ENCODE measurements around the gene ZNF414. TPM values are rescaled to one million over a fixed set of nuclear protein-coding genes. Genes with fewer than 3 reads are reported as not detected.

ZNF414 gene
- total RNA-seq, 1 experiment from 2014 or later, result 3.8 TPM

- no peak overlapping the region for H3K4me3 ChIP-seq (ENCODE audit: low read length)
- H3K9ac ChIP-seq (ENCODE audit: low read length), result no peak overlapping the region
- H3K79me2 ChIP-seq (ENCODE audit: low read length), result no peaks in the 10 kb centered on the region
- H3K9me2 ChIP-seq (replicated peaks; ENCODE audit: insufficient read depth, low read length), result no peaks in the 10 kb centered on the region
- H3K27me3 ChIP-seq (ENCODE audit: low read length), result no peaks in the 10 kb centered on the region
- H3K4me2 ChIP-seq (ENCODE audit: low read depth, low read length, poor library complexity, severe bottlenecking), result no peak overlapping the region
- H3K27ac ChIP-seq (ENCODE audit: low read length), result no peak overlapping the region
- H3K9me3 ChIP-seq (ENCODE audit: low read length), result no peaks in the 10 kb centered on the region
- H2AFZ ChIP-seq (ENCODE audit: low read length), result no peak overlapping the region
- no peaks in the 10 kb centered on the region for H3K4me1 ChIP-seq (ENCODE audit: low read length)
- H4K20me1 ChIP-seq (ENCODE audit: insufficient read depth, low read depth, low read length), result no peaks in the 10 kb centered on the region
- no peaks in the 10 kb centered on the region for H3K36me3 ChIP-seq (ENCODE audit: insufficient read depth, low read length)
- DNase-seq, result no peak
These were observed 15.5 kb upstream of the ZNF414 start for GRCh38 chr19:8529369-8530006.

GRCh38 chr19:8528500-8528899 lies 14.5 kb upstream of the ZNF414 start:
- H3K9ac ChIP-seq (ENCODE audit: low read length), result no peak overlapping the region
- no peak overlapping the region for H3K27ac ChIP-seq (ENCODE audit: low read length)
- no peaks in the 10 kb centered on the region for H3K9me2 ChIP-seq (replicated peaks; ENCODE audit: insufficient read depth, low read length)
- no peaks in the 10 kb centered on the region for H3K9me3 ChIP-seq (ENCODE audit: low read length)
- H2AFZ ChIP-seq (ENCODE audit: low read length), result no peak overlapping the region
- no peak overlapping the region for H3K4me2 ChIP-seq (ENCODE audit: low read depth, low read length, poor library complexity, severe bottlenecking)
- no peak for DNase-seq
- no peaks in the 10 kb centered on the region for H3K27me3 ChIP-seq (ENCODE audit: low read length)
- H3K79me2 ChIP-seq (ENCODE audit: low read length), result no peaks in the 10 kb centered on the region
- H3K4me3 ChIP-seq (ENCODE audit: low read length), result no peak overlapping the region
- no peaks in the 10 kb centered on the region for H3K36me3 ChIP-seq (ENCODE audit: insufficient read depth, low read length)
- no peaks in the 10 kb centered on the region for H3K4me1 ChIP-seq (ENCODE audit: low read length)
- H4K20me1 ChIP-seq (ENCODE audit: insufficient read depth, low read depth, low read length), result no peaks in the 10 kb centered on the region

GRCh38 chr19:8526345-8527091 lies 12.6 kb upstream of the ZNF414 start:
- Histone ChIP-seq H2AFZ (ENCODE audit: low read length) (no peak overlapping the region), H3K36me3 (ENCODE audit: insufficient read depth, low read length) (no peaks in the 10 kb centered on the region), H3K4me3 (ENCODE audit: low read length) (no peak overlapping the region), H3K9me3 (ENCODE audit: low read length) (no peaks in the 10 kb centered on the region), H3K27me3 (ENCODE audit: low read length) (no peaks in the 10 kb centered on the region), H3K4me2 (ENCODE audit: low read depth, low read length, poor library complexity, severe bottlenecking) (no peak overlapping the region), H3K9me2 (replicated peaks; ENCODE audit: insufficient read depth, low read length) (no peaks in the 10 kb centered on the region), H3K79me2 (ENCODE audit: low read length) (no peaks in the 10 kb centered on the region), H3K27ac (ENCODE audit: low read length) (no peak overlapping the region), H3K4me1 (ENCODE audit: low read length) (no peaks in the 10 kb centered on the region), H3K9ac (ENCODE audit: low read length) (no peak overlapping the region), H4K20me1 (ENCODE audit: insufficient read depth, low read depth, low read length) (no peaks in the 10 kb centered on the region)
- DNase-seq, result no peak

GRCh38 chr19:8525401-8525684 lies 11.4 kb upstream of the ZNF414 start:
- H2AFZ ChIP-seq (ENCODE audit: low read length), result no peak overlapping the region
- no peaks in the 10 kb centered on the region for H3K36me3 ChIP-seq (ENCODE audit: insufficient read depth, low read length)
- no peaks in the 10 kb centered on the region for H3K9me3 ChIP-seq (ENCODE audit: low read length)

GRCh38 chr19:8519388-8519787 lies 5.4 kb upstream of the ZNF414 start:
- peaks cover 3% of the 10 kb centered on the region for H3K4me1 ChIP-seq (ENCODE audit: low read length)
- no peak overlapping the region for H3K27ac ChIP-seq (ENCODE audit: low read length)

More at GRCh38 chr19:8525401-8525684, 11.4 kb upstream of the ZNF414 start:
- Histone ChIP-seq H3K4me2 (ENCODE audit: low read depth, low read length, poor library complexity, severe bottlenecking) (no peak overlapping the region), H3K9me2 (replicated peaks; ENCODE audit: insufficient read depth, low read length) (no peaks in the 10 kb centered on the region), H3K4me3 (ENCODE audit: low read length) (no peak overlapping the region), H3K27me3 (ENCODE audit: low read length) (no peaks in the 10 kb centered on the region), H3K27ac (ENCODE audit: low read length) (no peak overlapping the region), H4K20me1 (ENCODE audit: insufficient read depth, low read depth, low read length) (no peaks in the 10 kb centered on the region), H3K9ac (ENCODE audit: low read length) (no peak overlapping the region), H3K79me2 (ENCODE audit: low read length) (no peaks in the 10 kb centered on the region), H3K4me1 (ENCODE audit: low read length) (no peaks in the 10 kb centered on the region)
- no peak for DNase-seq

GRCh38 chr19:8518536-8518935 lies 4.6 kb upstream of the ZNF414 start:
- Histone ChIP-seq H3K9me2 (replicated peaks; ENCODE audit: insufficient read depth, low read length) (no peaks in the 10 kb centered on the region), H3K9ac (ENCODE audit: low read length) (no peak overlapping the region), H3K4me3 (ENCODE audit: low read length) (no peak overlapping the region), H3K36me3 (ENCODE audit: insufficient read depth, low read length) (no peaks in the 10 kb centered on the region), H2AFZ (ENCODE audit: low read length) (no peak overlapping the region), H3K27ac (ENCODE audit: low read length) (no peak overlapping the region), H3K4me2 (ENCODE audit: low read depth, low read length, poor library complexity, severe bottlenecking) (no peak overlapping the region), H3K79me2 (ENCODE audit: low read length) (no peaks in the 10 kb centered on the region), H3K27me3 (ENCODE audit: low read length) (no peaks in the 10 kb centered on the region), H3K4me1 (ENCODE audit: low read length) (peaks cover 7% of the 10 kb centered on the region), H3K9me3 (ENCODE audit: low read length) (no peaks in the 10 kb centered on the region), H4K20me1 (ENCODE audit: insufficient read depth, low read depth, low read length) (no peaks in the 10 kb centered on the region)
- no peak for DNase-seq

More at GRCh38 chr19:8519388-8519787, 5.4 kb upstream of the ZNF414 start:
- Histone ChIP-seq H3K4me2 (ENCODE audit: low read depth, low read length, poor library complexity, severe bottlenecking) (no peak overlapping the region), H3K4me3 (ENCODE audit: low read length) (no peak overlapping the region), H3K9ac (ENCODE audit: low read length) (no peak overlapping the region), H3K9me3 (ENCODE audit: low read length) (no peaks in the 10 kb centered on the region), H2AFZ (ENCODE audit: low read length) (no peak overlapping the region), H4K20me1 (ENCODE audit: insufficient read depth, low read depth, low read length) (no peaks in the 10 kb centered on the region), H3K27me3 (ENCODE audit: low read length) (no peaks in the 10 kb centered on the region), H3K36me3 (ENCODE audit: insufficient read depth, low read length) (no peaks in the 10 kb centered on the region), H3K79me2 (ENCODE audit: low read length) (no peaks in the 10 kb centered on the region), H3K9me2 (replicated peaks; ENCODE audit: insufficient read depth, low read length) (no peaks in the 10 kb centered on the region)
- DNase-seq, result peak; percentile 24

- Histone ChIP-seq H2AFZ (ENCODE audit: low read length) (no peak overlapping the region), H3K4me1 (ENCODE audit: low read length) (peaks cover 15% of the 10 kb centered on the region)
- DNase-seq, result peak; percentile 32
These were observed 3.8 kb upstream of the ZNF414 start for GRCh38 chr19:8517551-8518442.

GRCh38 chr19:8515317-8515716 lies 1.4 kb upstream of the ZNF414 start:
- no peaks in the 10 kb centered on the region for H3K36me3 ChIP-seq (ENCODE audit: insufficient read depth, low read length)
- no peaks in the 10 kb centered on the region for H3K9me3 ChIP-seq (ENCODE audit: low read length)
- H4K20me1 ChIP-seq (ENCODE audit: insufficient read depth, low read depth, low read length), result no peaks in the 10 kb centered on the region
- no peak overlapping the region for H3K4me3 ChIP-seq (ENCODE audit: low read length)
- H3K27me3 ChIP-seq (ENCODE audit: low read length), result no peaks in the 10 kb centered on the region
- H3K9me2 ChIP-seq (replicated peaks; ENCODE audit: insufficient read depth, low read length), result no peaks in the 10 kb centered on the region
- H3K27ac ChIP-seq (ENCODE audit: low read length), result no peak overlapping the region
- H3K9ac ChIP-seq (ENCODE audit: low read length), result no peak overlapping the region
- peaks cover 13% of the 10 kb centered on the region for H3K79me2 ChIP-seq (ENCODE audit: low read length)
- no peak overlapping the region for H3K4me2 ChIP-seq (ENCODE audit: low read depth, low read length, poor library complexity, severe bottlenecking)
- peaks cover 20% of the 10 kb centered on the region for H3K4me1 ChIP-seq (ENCODE audit: low read length)
- no peak overlapping the region for H2AFZ ChIP-seq (ENCODE audit: low read length)
- DNase-seq, result peak; percentile 34

More at GRCh38 chr19:8517551-8518442, 3.8 kb upstream of the ZNF414 start:
- Histone ChIP-seq H3K9me2 (replicated peaks; ENCODE audit: insufficient read depth, low read length) (no peaks in the 10 kb centered on the region), H3K27ac (ENCODE audit: low read length) (no peak overlapping the region), H3K9ac (ENCODE audit: low read length) (no peak overlapping the region), H4K20me1 (ENCODE audit: insufficient read depth, low read depth, low read length) (no peaks in the 10 kb centered on the region), H3K4me2 (ENCODE audit: low read depth, low read length, poor library complexity, severe bottlenecking) (no peak overlapping the region), H3K9me3 (ENCODE audit: low read length) (no peaks in the 10 kb centered on the region), H3K27me3 (ENCODE audit: low read length) (no peaks in the 10 kb centered on the region), H3K79me2 (ENCODE audit: low read length) (peaks cover 7% of the 10 kb centered on the region), H3K36me3 (ENCODE audit: insufficient read depth, low read length) (no peaks in the 10 kb centered on the region), H3K4me3 (ENCODE audit: low read length) (no peak overlapping the region)
